Cardiac fibroblast (primary cell): ENCODE measurements around the gene SHC3.

Experiments used
- DNase-seq, 2 donors: peaks; one replicate each; pipeline versions ENCODE4 v3.0.0 to v3.0.0-alpha.2; 2010; ENCODE audit warnings: low read depth in 2 of 2
- H3K4me3 ChIP-seq, 2 donors: replicated peaks in 1 of 2; 1 replicate in 1 of 2; 2 replicates in 1 of 2; pipeline ENCODE4 v1.5.1; 2011; ENCODE audit warnings: low read depth in 2 of 2, low read length in 2 of 2, mild to moderate bottlenecking in 2 of 2, moderate library complexity in 1 of 2
- CTCF ChIP-seq: IDR thresholded peaks from one replicate; pipeline ENCODE4 v1.5.1; 2011; ENCODE audit warnings: low read depth, mild to moderate bottlenecking, low read length, inconsistent platforms

SHC3 gene

GRCh38 chr9:88996046-88996920 lies 182.3 kb downstream of the SHC3 start:
- H3K4me3 ChIP-seq, result peak overlapping the region in 1 of 2 donors; percentile 86
- no peak for DNase-seq
- TF ChIP-seq CTCF, result no peak

GRCh38 chr9:88995627-88996026 lies 183.0 kb downstream of the SHC3 start:
- DNase-seq, result no peak
- peak overlapping the region in 1 of 2 donors; percentile 86 for H3K4me3 ChIP-seq
- no peak for TF ChIP-seq CTCF

DNA sequence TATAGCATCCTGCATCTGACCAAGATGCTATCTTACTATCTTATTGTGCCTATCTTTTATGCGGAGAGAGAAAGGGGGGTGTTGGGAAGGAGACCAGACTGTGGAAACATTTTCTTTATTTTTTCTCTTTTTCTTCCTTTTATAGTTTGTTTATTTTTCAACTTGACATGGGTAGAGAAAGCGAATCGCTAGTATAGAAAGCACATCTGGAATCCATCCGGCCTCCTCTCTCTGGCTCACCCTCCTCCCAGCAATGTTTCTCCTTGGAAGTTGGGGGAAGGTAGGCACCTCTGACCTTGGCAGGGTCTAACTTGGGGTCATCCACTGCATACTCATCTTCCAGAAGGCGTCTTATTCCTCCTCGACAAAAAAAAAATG lies 183.4 kb downstream of the SHC3 start:
- peak overlapping the region in 1 of 2 donors; percentile 86 for H3K4me3 ChIP-seq

DNA sequence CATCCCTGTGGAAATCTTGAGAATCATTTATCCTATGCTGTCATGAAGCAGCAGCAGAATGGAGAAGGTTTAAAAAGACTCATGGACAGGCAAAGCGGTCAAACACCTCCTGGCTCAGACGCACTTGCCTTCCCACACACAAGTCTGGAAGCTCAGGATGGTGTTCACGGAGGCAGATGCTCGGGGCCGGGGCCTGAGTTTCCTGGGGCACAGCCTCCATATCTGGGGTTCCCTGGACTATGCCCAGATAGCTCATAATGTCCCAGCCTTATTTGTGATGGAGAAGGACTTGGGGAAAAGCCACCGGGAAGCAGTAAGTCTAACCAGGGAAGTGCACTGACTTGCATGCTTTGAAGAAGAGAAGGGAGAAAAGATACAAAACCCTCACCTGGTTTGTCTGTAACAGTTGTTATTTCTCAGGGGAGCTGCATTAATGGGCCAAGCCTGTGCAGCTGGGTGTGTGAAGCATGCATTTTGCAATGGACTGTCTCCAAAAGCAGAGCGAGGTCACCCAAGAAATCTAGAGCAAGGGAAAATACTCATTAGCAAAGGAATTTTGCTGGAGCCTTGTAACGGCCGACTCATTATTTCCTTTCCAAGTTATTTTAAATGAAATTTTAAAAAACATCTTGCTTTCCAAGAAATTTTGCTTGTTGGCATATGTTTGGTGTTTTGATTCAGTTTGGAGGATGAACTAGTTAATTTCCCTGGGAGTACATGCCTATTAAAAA lies 184.0 kb downstream of the SHC3 start:
- peak overlapping the region in 1 of 2 donors; percentile 86 for H3K4me3 ChIP-seq
- peak; percentile 67 to 75 for DNase-seq
- TF ChIP-seq CTCF, result no peak

More for the DNA sequence above, 183.4 kb downstream of the SHC3 start:
- DNase-seq, result no peak
- TF ChIP-seq CTCF, result no peak

- DNase-seq, result no peak
- TF ChIP-seq CTCF, result no peak
Observed at GRCh38 chr9:88993871-88994460, 184.7 kb downstream of the SHC3 start.

GRCh38 chr9:88993327-88993726 lies 185.3 kb downstream of the SHC3 start:
- TF ChIP-seq CTCF, result no peak
- peak overlapping the region; percentile 86 to 89 for H3K4me3 ChIP-seq
- DNase-seq, result peak in 1 of 2 donors; percentile 63

More at GRCh38 chr9:88993871-88994460, 184.7 kb downstream of the SHC3 start:
- peak overlapping the region; percentile 86 to 89 for H3K4me3 ChIP-seq
